HepG2 (cell line): Measurements from ENCODE around the gene MOGAT3. TPM values are rescaled to one million over a fixed set of nuclear protein-coding genes. Genes with fewer than 3 reads are reported as not detected.

Experiments
- AFF4 ChIP-seq: sonication (generic); formaldehyde crosslinking; IDR thresholded peaks from 2 replicates; pipeline ENCODE4 v1.4.0; 2020; ENCODE audit warnings: missing genetic modification reagents
- ATAD3A ChIP-seq: sonication (generic); formaldehyde crosslinking; IDR thresholded peaks from 2 replicates; pipeline ENCODE4 v1.4.0; 2020; ENCODE audit warnings: missing genetic modification reagents
- CSRNP2 ChIP-seq: sonication (generic); formaldehyde crosslinking; conservative IDR thresholded peaks from 2 replicates; pipeline ENCODE4 v1.8.0; 2022; ENCODE audit warnings: low read depth, missing genetic modification reagents
- GLI4 ChIP-seq: sonication (generic); formaldehyde crosslinking; IDR thresholded peaks from 2 replicates; pipeline ENCODE4 v1.5.1; 2020; ENCODE audit warnings: missing genetic modification reagents, mild to moderate bottlenecking, moderate library complexity, borderline replicate concordance
- GTF3A ChIP-seq: sonication (generic); formaldehyde crosslinking; conservative IDR thresholded peaks from 2 replicates; pipeline ENCODE4 v1.4.0; 2020; ENCODE audit warnings: mild to moderate bottlenecking, missing genetic modification reagents
- GZF1 ChIP-seq: sonication (generic); formaldehyde crosslinking; IDR thresholded peaks from 2 replicates; pipeline ENCODE4 v1.5.1; 2020; ENCODE audit warnings: mild to moderate bottlenecking, missing genetic modification reagents
- ISL2 ChIP-seq: sonication (generic); formaldehyde crosslinking; IDR thresholded peaks from 2 replicates; pipeline ENCODE4 v1.5.0; 2020; ENCODE audit warnings: missing genetic modification reagents
- KLF15 ChIP-seq: sonication (generic); formaldehyde crosslinking; IDR thresholded peaks from 2 replicates; pipeline ENCODE4 v1.8.1; 2023; ENCODE audit warnings: borderline replicate concordance, mild to moderate bottlenecking, inconsistent platforms, missing genetic modification reagents, mixed read lengths
- RXRB ChIP-seq: IDR thresholded peaks from 2 replicates; pipeline ENCODE4 v1.6.1; 2016; ENCODE audit warnings: borderline replicate concordance, missing genetic modification reagents, missing compliant biosample characterization
- SIN3A ChIP-seq: IDR thresholded peaks from 2 replicates; pipeline ENCODE4 v1.6.1; 2011; ENCODE audit warnings: low read depth, mild to moderate bottlenecking, control low read depth, low read length, borderline replicate concordance
- UBTF ChIP-seq: sonication (generic); formaldehyde crosslinking; IDR thresholded peaks from 2 replicates; pipeline ENCODE4 v1.4.0; 2020; ENCODE audit warnings: mild to moderate bottlenecking, missing genetic modification reagents
- ZKSCAN5 ChIP-seq: sonication (generic); formaldehyde crosslinking; IDR thresholded peaks from 2 replicates; pipeline ENCODE4 v1.5.1; 2020; ENCODE audit warnings: mild to moderate bottlenecking, missing genetic modification reagents
- ZNF225 ChIP-seq: sonication (generic); formaldehyde crosslinking; IDR thresholded peaks from 2 replicates; pipeline ENCODE4 v1.4.0; 2020; ENCODE audit warnings: mild to moderate bottlenecking, missing genetic modification reagents
- ZNF296 ChIP-seq: sonication (generic); formaldehyde crosslinking; conservative IDR thresholded peaks from 2 replicates; pipeline ENCODE4 v1.5.0; 2020; ENCODE audit warnings: mild to moderate bottlenecking, missing genetic modification reagents
- ZNF512B ChIP-seq: sonication (generic); formaldehyde crosslinking; IDR thresholded peaks from 2 replicates; pipeline ENCODE4 v1.5.1; 2020; ENCODE audit warnings: missing genetic modification reagents, mild to moderate bottlenecking, borderline replicate concordance
- ZNF580 ChIP-seq: IDR thresholded peaks from 2 replicates; pipeline ENCODE4 v1.6.1; 2016; ENCODE audit warnings: low read depth, borderline replicate concordance
- ZNF879 ChIP-seq: sonication (generic); formaldehyde crosslinking; IDR thresholded peaks from 2 replicates; pipeline ENCODE4 v1.8.1; 2023; ENCODE audit warnings: missing genetic modification reagents
- polyA plus RNA-seq, 8 experiments: library from polyadenylated mRNA; depleted of rRNA in 3 of 8; stranded (reverse) in 7 of 8; unstranded in 1 of 8; fragments of >200 nt; fragmentation: Illumina TruSeq in 4 of 8; extraction: Trizol in 4 of 8; gene quantifications; 2 replicates each; pipeline versions ENCODE4 v1.2.1 to v1.2.3, GENCODE V29; 2011 to 2016; ENCODE audit warnings: low read depth in 4 of 8, missing spikeins in 1 of 8, mixed read lengths in 1 of 8; ENCODE audit not compliant: insufficient read depth in 1 of 8
- total RNA-seq, 5 experiments: library from RNA; depleted of rRNA; stranded (reverse); fragments of >200 nt; fragmentation: Illumina TruSeq; extraction: Trizol; gene quantifications; 2 replicates each; pipeline ENCODE4 v1.2.3, GENCODE V29; 2016; ENCODE audit warnings: low read depth in 1 of 5

Gene MOGAT3
- total and polyA plus RNA-seq, 2 of the 13 experiments (the other 11 are each of a cell fraction or from before 2014, with no cell fraction given), result 22.5 to 30.5 TPM

GRCh38 chr7:101244375-101245146 is 43.7 kb upstream of the MOGAT3 start, which contains the start of gene FIS1 (continued):
- TF ChIP-seq ZNF512B (CRISPR knock-in tag), result no peak; the same call in 1 of the 2 replicates
- no peak for TF ChIP-seq GZF1 (CRISPR knock-in tag)
- TF ChIP-seq RXRB (CRISPR knock-in tag), result no peak
- peak; percentile 70; the same call in 1 of the 2 replicates for TF ChIP-seq GLI4
- TF ChIP-seq SIN3A, result peak; percentile 68; the same call in 1 of the 2 replicates
- TF ChIP-seq ATAD3A, result no peak
- TF ChIP-seq KLF15 (CRISPR knock-in tag), result no peak; the same call in 1 of the 2 replicates
- TF ChIP-seq ZNF879 (CRISPR knock-in tag), result peak; percentile 19; the same call in 1 of the 2 replicates
- no peak for TF ChIP-seq ZKSCAN5 (CRISPR knock-in tag)
- TF ChIP-seq UBTF (CRISPR knock-in tag), result peak; percentile 51; the same call in 1 of the 2 replicates
- 0 out of 2 replicates have a peak, but pooled peaks have one; percentile 81 for TF ChIP-seq ZNF296 (CRISPR knock-in tag)
- no peak for TF ChIP-seq CSRNP2 (CRISPR knock-in tag)
- TF ChIP-seq ZNF580 (CRISPR knock-in tag), result peak; percentile 54; the same call in 1 of the 2 replicates
- 0 out of 2 replicates have a peak, but pooled peaks have one; percentile 48 for TF ChIP-seq ZNF225 (CRISPR knock-in tag)
- no peak for TF ChIP-seq AFF4 (CRISPR knock-in tag)
- TF ChIP-seq GTF3A (CRISPR knock-in tag), result no peak
- TF ChIP-seq ISL2 (CRISPR knock-in tag), result peak; percentile 62
